Prostate gland (tissue), 2 donors: ENCODE data around the gene GRB10.

Experiments used
- CTCF ChIP-seq, 4 experiments: fragments of 200-600 bp in 2 of 4; fragments of 450-650 bp in 2 of 4; sonication (generic) in 2 of 4; IDR thresholded peaks; 1 replicate in 3 of 4; 2 replicates in 1 of 4; pipeline ENCODE4 v1.5.1; 2016 to 2019; ENCODE audit warnings: antibody characterized with exemption in 4 of 4, mild to moderate bottlenecking in 2 of 4, moderate library complexity in 2 of 4
- POLR2A ChIP-seq: fragments of 450-650 bp; IDR thresholded peaks from one replicate; pipeline ENCODE4 v1.6.1; 2016; ENCODE audit warnings: antibody characterized with exemption, mild to moderate bottlenecking

- no peak for TF ChIP-seq CTCF (IDR thresholded peaks at IDR 0.05)
- no peak for TF ChIP-seq POLR2A
Observed at GRCh38 chr7:50826371-50827172, 43.9 kb upstream of the GRB10 start.
